Mesenchymal stem cell (in vitro differentiated cells and primary cell): ENCODE data around the gene MMP11.
A peak's percentile ranks its signal among the peaks of the same experiment; 100 is the strongest.

ENCODE experiments used
- DNase-seq: peaks from one replicate; pipeline ENCODE4 v3.0.0-alpha.2; 2013
- H2AFZ ChIP-seq: one replicate; pipeline ENCODE4 v1.6.1; 2013; ENCODE audit warnings: low read depth, mild to moderate bottlenecking, control low read depth, inconsistent platforms, low read length, moderate library complexity
- H2AK5ac ChIP-seq: 2 replicates; pipeline ENCODE4 v1.6.1; 2013; ENCODE audit warnings: low read length, moderate library complexity, mild to moderate bottlenecking, inconsistent platforms; ENCODE audit not compliant: severe bottlenecking
- H2BK120ac ChIP-seq: one replicate; pipeline ENCODE4 v1.6.1; 2013; ENCODE audit warnings: low read depth, mild to moderate bottlenecking, inconsistent platforms, low read length, moderate library complexity
- H2BK12ac ChIP-seq, 2 experiments: one replicate each; pipeline ENCODE4 v1.6.1; 2013; ENCODE audit warnings: inconsistent platforms in 2 of 2, low read length in 2 of 2, mild to moderate bottlenecking in 2 of 2, moderate library complexity in 2 of 2, control low read depth in 1 of 2
- H2BK15ac ChIP-seq: one replicate; pipeline ENCODE4 v1.6.1; 2013; ENCODE audit warnings: mild to moderate bottlenecking, low read depth, inconsistent platforms; ENCODE audit not compliant: poor library complexity, severe bottlenecking
- H2BK5ac ChIP-seq: 2 replicates; pipeline ENCODE4 v1.6.1; 2013; ENCODE audit warnings: low read depth, mild to moderate bottlenecking, low read length, control low read depth, inconsistent platforms; ENCODE audit not compliant: poor library complexity, severe bottlenecking
- H3K14ac ChIP-seq, 2 experiments: one replicate each; pipeline ENCODE4 v1.6.1; 2013; ENCODE audit warnings: inconsistent platforms in 2 of 2, low read length in 2 of 2, control low read depth in 1 of 2, mild to moderate bottlenecking in 1 of 2, moderate library complexity in 1 of 2
- H3K18ac ChIP-seq, 2 experiments: one replicate each; pipeline ENCODE4 v1.6.1; 2013; ENCODE audit warnings: inconsistent platforms in 2 of 2, low read length in 2 of 2, control low read depth in 1 of 2, low read depth in 1 of 2, mild to moderate bottlenecking in 1 of 2
- H3K23ac ChIP-seq, 2 experiments: one replicate each; pipeline ENCODE4 v1.6.1; 2013; ENCODE audit warnings: inconsistent platforms in 2 of 2, low read length in 2 of 2, mild to moderate bottlenecking in 2 of 2, moderate library complexity in 2 of 2, control low read depth in 1 of 2
- H3K27ac ChIP-seq: 2 replicates; pipeline ENCODE4 v1.5.1; 2013; ENCODE audit warnings: mild to moderate bottlenecking, moderate library complexity, low read length, control low read depth, inconsistent platforms; ENCODE audit not compliant: poor library complexity, severe bottlenecking
- H3K27me3 ChIP-seq, 2 experiments: 2 replicates each; pipeline versions ENCODE4 v1.6.1 to v1.7.0; 2013; ENCODE audit warnings: low read length in 2 of 2, mild to moderate bottlenecking in 2 of 2, moderate library complexity in 2 of 2, control low read depth in 1 of 2, inconsistent platforms in 1 of 2; ENCODE audit not compliant: control insufficient read depth in 1 of 2, insufficient read depth in 1 of 2
- H3K36me3 ChIP-seq, 2 experiments: 2 replicates each; pipeline versions ENCODE4 v1.6.1 to v1.7.0; 2013; ENCODE audit warnings: low read length in 2 of 2, control low read depth in 1 of 2, inconsistent platforms in 1 of 2, low read depth in 1 of 2, mild to moderate bottlenecking in 1 of 2; ENCODE audit not compliant: insufficient read depth in 2 of 2, control insufficient read depth in 1 of 2
- H3K4ac ChIP-seq, 2 experiments: one replicate each; pipeline ENCODE4 v1.6.1; 2013; ENCODE audit warnings: inconsistent platforms in 2 of 2, low read length in 2 of 2, mild to moderate bottlenecking in 2 of 2, moderate library complexity in 2 of 2, control low read depth in 1 of 2, low read depth in 1 of 2
- H3K4me1 ChIP-seq: 2 replicates; pipeline ENCODE4 v1.6.1; 2013; ENCODE audit warnings: low read depth, low read length, control low read depth; ENCODE audit not compliant: control insufficient read depth, insufficient read depth
- H3K4me2 ChIP-seq: 2 replicates; pipeline ENCODE4 v1.6.1; 2013; ENCODE audit warnings: low read length, mild to moderate bottlenecking, inconsistent platforms; ENCODE audit not compliant: poor library complexity, severe bottlenecking
- H3K4me3 ChIP-seq, 2 experiments: 2 replicates each; pipeline versions ENCODE4 v1.5.1 to v1.7.0; 2013; ENCODE audit warnings: low read length in 2 of 2, mild to moderate bottlenecking in 2 of 2, control low read depth in 1 of 2, low read depth in 1 of 2; ENCODE audit not compliant: insufficient read depth in 1 of 2
- H3K79me1 ChIP-seq: replicated peaks from 2 replicates; pipeline ENCODE4 v1.6.1; 2013; ENCODE audit warnings: mild to moderate bottlenecking, control low read depth, low read length, inconsistent platforms; ENCODE audit not compliant: poor library complexity, severe bottlenecking
- H3K9ac ChIP-seq: 2 replicates; pipeline ENCODE4 v1.7.0; 2013; ENCODE audit warnings: mild to moderate bottlenecking, low read length, moderate library complexity
- H3K9me3 ChIP-seq: 2 replicates; pipeline ENCODE4 v1.7.0; 2013; ENCODE audit warnings: mild to moderate bottlenecking, low read length; ENCODE audit not compliant: control insufficient read depth
- H4K8ac ChIP-seq: one replicate; pipeline ENCODE4 v1.6.1; 2013; ENCODE audit warnings: inconsistent platforms, mild to moderate bottlenecking, low read length, moderate library complexity
- H4K91ac ChIP-seq: one replicate; pipeline ENCODE4 v1.6.1; 2013; ENCODE audit warnings: mild to moderate bottlenecking, low read length, inconsistent platforms
- WGBS: methylation state at CpG from one replicate; pipeline ENCODE4 v1.1.7; 2013; ENCODE audit warnings: mixed read lengths; 5-methylcytosine and 5-hydroxymethylcytosine counted together

Gene MMP11

DNA sequence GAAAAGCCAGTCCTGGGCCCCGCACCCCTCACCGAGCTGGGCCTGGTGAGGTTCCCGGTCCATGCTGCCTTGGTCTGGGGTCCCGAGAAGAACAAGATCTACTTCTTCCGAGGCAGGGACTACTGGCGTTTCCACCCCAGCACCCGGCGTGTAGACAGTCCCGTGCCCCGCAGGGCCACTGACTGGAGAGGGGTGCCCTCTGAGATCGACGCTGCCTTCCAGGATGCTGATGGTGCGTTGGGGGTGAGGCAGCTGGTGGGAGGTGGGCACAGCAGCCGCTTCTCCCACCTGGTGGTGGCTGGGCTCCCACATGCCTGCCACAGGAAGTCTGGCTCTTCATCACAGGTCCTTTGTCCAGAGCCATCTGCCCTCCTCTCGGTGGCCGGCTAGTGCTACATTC, 9.6 kb downstream of the MMP11 start:
- H3K27me3 ChIP-seq = no peaks in the 10 kb centered on the region
- no peak overlapping the region for H2AFZ ChIP-seq
- no peaks in the 10 kb centered on the region for H3K9me3 ChIP-seq
- peak overlapping the region; percentile 27 for H2AK5ac ChIP-seq
- no peak overlapping the region for H3K14ac ChIP-seq
- no peak overlapping the region for H3K23ac ChIP-seq
- peak overlapping the region; percentile 7 for H3K9ac ChIP-seq
- peak overlapping the region; percentile 44 for H4K91ac ChIP-seq
- peak overlapping the region in 1 of 2 experiments; percentile 60 for H2BK12ac ChIP-seq
- H2BK15ac ChIP-seq = no peak overlapping the region
- peaks cover 39% of the 10 kb centered on the region for H3K4me1 ChIP-seq
- H4K8ac ChIP-seq = no peak overlapping the region
- H3K27ac ChIP-seq = no peak overlapping the region
- no peak overlapping the region for H3K4me3 ChIP-seq
- H3K79me1 ChIP-seq = peaks cover 1% of the 10 kb centered on the region
- H3K4ac ChIP-seq = no peak overlapping the region
- 94% methylated on average over 16 of the region's 16 CpGs for WGBS
- H2BK5ac ChIP-seq = no peak overlapping the region
- peak overlapping the region in 1 of 2 experiments; percentile 63 for H3K18ac ChIP-seq
- no peak overlapping the region for H2BK120ac ChIP-seq
- peaks cover 0 to 15% of the 10 kb centered on the region in 2 experiments for H3K36me3 ChIP-seq
- H3K4me2 ChIP-seq = no peak overlapping the region
- DNase-seq = no peak

- Histone ChIP-seq H3K4ac (no peak overlapping the region), H3K79me1 (peaks cover 1% of the 10 kb centered on the region), H3K36me3 (peaks cover 0 to 15% of the 10 kb centered on the region in 2 experiments), H3K27me3 (no peaks in the 10 kb centered on the region), H2AFZ (no peak overlapping the region), H2BK5ac (no peak overlapping the region), H2BK120ac (no peak overlapping the region), H3K4me2 (no peak overlapping the region), H3K14ac (no peak overlapping the region), H3K4me1 (peaks cover 38% of the 10 kb centered on the region), H3K4me3 (no peak overlapping the region), H4K8ac (no peak overlapping the region), H2AK5ac (peak overlapping the region; percentile 8), H2BK15ac (no peak overlapping the region), H2BK12ac (no peak overlapping the region), H3K23ac (no peak overlapping the region), H3K18ac (no peak overlapping the region), H3K27ac (no peak overlapping the region), H4K91ac (no peak overlapping the region), H3K9me3 (no peaks in the 10 kb centered on the region), H3K9ac (no peak overlapping the region)
- DNase-seq = no peak
- 74% methylated on average over 1 of the region's 1 CpG for WGBS
These were observed 10.1 kb downstream of the MMP11 start for GRCh38 chr22:23782703-23783102.

DNA sequence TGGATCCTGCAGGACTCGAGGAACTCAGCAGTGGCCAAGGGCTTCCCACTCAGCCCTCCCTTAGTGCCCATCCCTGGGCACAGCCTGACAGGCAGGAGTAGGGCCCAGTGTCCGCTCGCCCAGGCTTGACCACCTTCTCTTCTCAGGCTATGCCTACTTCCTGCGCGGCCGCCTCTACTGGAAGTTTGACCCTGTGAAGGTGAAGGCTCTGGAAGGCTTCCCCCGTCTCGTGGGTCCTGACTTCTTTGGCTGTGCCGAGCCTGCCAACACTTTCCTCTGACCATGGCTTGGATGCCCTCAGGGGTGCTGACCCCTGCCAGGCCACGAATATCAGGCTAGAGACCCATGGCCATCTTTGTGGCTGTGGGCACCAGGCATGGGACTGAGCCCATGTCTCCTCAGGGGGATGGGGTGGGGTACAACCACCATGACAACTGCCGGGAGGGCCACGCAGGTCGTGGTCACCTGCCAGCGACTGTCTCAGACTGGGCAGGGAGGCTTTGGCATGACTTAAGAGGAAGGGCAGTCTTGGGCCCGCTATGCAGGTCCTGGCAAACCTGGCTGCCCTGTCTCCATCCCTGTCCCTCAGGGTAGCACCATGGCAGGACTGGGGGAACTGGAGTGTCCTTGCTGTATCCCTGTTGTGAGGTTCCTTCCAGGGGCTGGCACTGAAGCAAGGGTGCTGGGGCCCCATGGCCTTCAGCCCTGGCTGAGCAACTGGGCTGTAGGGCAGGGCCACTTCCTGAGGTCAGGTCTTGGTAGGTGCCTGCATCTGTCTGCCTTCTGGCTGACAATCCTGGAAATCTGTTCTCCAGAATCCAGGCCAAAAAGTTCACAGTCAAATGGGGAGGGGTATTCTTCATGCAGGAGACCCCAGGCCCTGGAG, 10.9 kb downstream of the MMP11 start:
- peak overlapping the region; percentile 17 for H3K27ac ChIP-seq
- no peak overlapping the region for H2BK5ac ChIP-seq
- H2BK12ac ChIP-seq = peak overlapping the region; percentile 38 to 87
- peak overlapping the region; percentile 60 for H2BK15ac ChIP-seq
- peaks cover 34% of the 10 kb centered on the region for H3K4me1 ChIP-seq
- no peaks in the 10 kb centered on the region for H3K27me3 ChIP-seq
- peak overlapping the region; percentile 94 for H2AK5ac ChIP-seq
- H3K36me3 ChIP-seq = peaks cover 0 to 15% of the 10 kb centered on the region in 2 experiments
- no peak overlapping the region for H3K23ac ChIP-seq
- no peak overlapping the region for H3K4me3 ChIP-seq
- peak overlapping the region in 1 of 2 experiments; percentile 5 for H3K14ac ChIP-seq
- H3K18ac ChIP-seq = peak overlapping the region; percentile 11 to 86
- H2AFZ ChIP-seq = no peak overlapping the region
- peaks cover 1% of the 10 kb centered on the region for H3K79me1 ChIP-seq
- no peak overlapping the region for H3K9ac ChIP-seq
- no peak overlapping the region for H3K4me2 ChIP-seq
- H2BK120ac ChIP-seq = no peak overlapping the region
- H4K91ac ChIP-seq = peak overlapping the region; percentile 64
- H3K9me3 ChIP-seq = no peaks in the 10 kb centered on the region
- DNase-seq = no peak
- WGBS = 84% methylated on average over 15 of the region's 15 CpGs
- peak overlapping the region in 1 of 2 experiments; percentile 9 for H3K4ac ChIP-seq
- peak overlapping the region; percentile 51 for H4K8ac ChIP-seq

GRCh38 chr22:23784215-23784732, 11.6 kb downstream of the MMP11 start:
- Histone ChIP-seq H3K4me3 (no peak overlapping the region), H4K91ac (no peak overlapping the region), H3K27ac (peak overlapping the region; percentile 73), H3K4me2 (no peak overlapping the region), H3K9me3 (no peaks in the 10 kb centered on the region), H3K79me1 (peaks cover 1% of the 10 kb centered on the region), H2BK12ac (peak overlapping the region; percentile 53 to 67), H3K36me3 (peaks cover 0 to 10% of the 10 kb centered on the region in 2 experiments), H3K4ac (no peak overlapping the region), H2AK5ac (peak overlapping the region; percentile 94), H3K27me3 (no peaks in the 10 kb centered on the region), H3K23ac (no peak overlapping the region), H2AFZ (no peak overlapping the region), H2BK5ac (no peak overlapping the region), H3K9ac (no peak overlapping the region), H3K14ac (no peak overlapping the region), H3K18ac (peak overlapping the region in 1 of 2 experiments; percentile 86), H4K8ac (no peak overlapping the region), H2BK15ac (peak overlapping the region; percentile 60), H3K4me1 (peaks cover 34% of the 10 kb centered on the region), H2BK120ac (no peak overlapping the region)
- 70% methylated on average over 4 of the region's 8 CpGs for WGBS
- peak; percentile 67 for DNase-seq
